G401.6 (cell line): ENCODE data around the gene MAB21L1.

Source experiments
- FAIRE-seq: peaks from 2 replicates; lab custom pipeline; 2012; peaks lifted over from hg19 to GRCh38; lab: Jason Lieb, UNC

Gene MAB21L1

GRCh38 chr13:35475960-35476943, at the start of gene MAB21L1:
Gene MAB21L1 (minus strand): TSS chr13:35476689. CDS start chr13:35476138, 551 bp downstream.
- no peak for FAIRE-seq

DNA sequence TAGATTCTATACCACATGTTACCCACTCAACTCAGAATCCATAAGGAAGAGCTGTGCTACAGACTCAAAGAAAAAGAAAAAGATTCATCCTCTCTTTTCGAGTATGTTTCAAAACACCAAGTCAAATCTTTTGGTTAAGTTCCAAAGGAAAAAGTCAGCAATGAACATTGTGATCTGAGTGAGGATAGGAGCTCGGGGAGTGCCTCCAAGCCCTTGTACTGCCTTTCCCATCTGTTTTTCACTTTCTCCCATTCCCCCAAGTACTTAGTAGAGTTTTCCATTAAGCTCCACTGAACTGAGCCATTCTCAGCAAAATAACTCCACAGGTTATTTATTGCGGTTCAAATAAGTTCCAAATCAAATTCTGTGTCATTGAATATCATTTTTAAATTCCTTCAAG, 47.7 kb upstream of the MAB21L1 start:
- no peak for FAIRE-seq

- no peak for FAIRE-seq
Measured at GRCh38 chr13:35518337-35518946, 42.0 kb upstream of the MAB21L1 start.

GRCh38 chr13:35514801-35515502, 38.5 kb upstream of the MAB21L1 start:
- no peak for FAIRE-seq

DNA sequence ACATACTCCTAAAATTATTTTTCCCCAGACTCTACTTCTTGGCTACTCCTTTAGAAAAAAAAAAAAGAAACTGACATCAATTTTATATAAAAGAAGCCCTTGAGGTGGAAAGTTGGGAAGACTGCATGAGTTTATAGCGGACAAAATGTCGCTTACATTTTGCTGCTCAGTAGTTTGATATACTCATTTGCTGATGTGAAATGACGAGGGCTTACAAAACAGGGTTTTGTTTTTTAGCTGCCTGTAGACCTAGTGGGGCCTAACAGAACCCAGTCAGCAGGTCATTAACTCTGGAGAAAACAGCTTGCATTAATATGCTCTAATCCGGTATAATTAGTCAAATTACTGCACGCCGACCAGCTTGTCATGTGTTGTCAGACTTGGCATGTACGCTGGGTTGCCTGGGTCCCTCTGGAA, 37.6 kb upstream of the MAB21L1 start:
- FAIRE-seq, result no peak

GRCh38 chr13:35512271-35512920, 35.9 kb upstream of the MAB21L1 start:
- FAIRE-seq, result no peak

GRCh38 chr13:35502456-35502855, 26.0 kb upstream of the MAB21L1 start:
- FAIRE-seq, result no peak

GRCh38 chr13:35501661-35502235, 25.3 kb upstream of the MAB21L1 start:
- no peak for FAIRE-seq

- FAIRE-seq, result no peak
Measured at GRCh38 chr13:35500144-35500543, 23.7 kb upstream of the MAB21L1 start.

- no peak for FAIRE-seq
Measured at GRCh38 chr13:35499676-35500075, 23.2 kb upstream of the MAB21L1 start.

DNA sequence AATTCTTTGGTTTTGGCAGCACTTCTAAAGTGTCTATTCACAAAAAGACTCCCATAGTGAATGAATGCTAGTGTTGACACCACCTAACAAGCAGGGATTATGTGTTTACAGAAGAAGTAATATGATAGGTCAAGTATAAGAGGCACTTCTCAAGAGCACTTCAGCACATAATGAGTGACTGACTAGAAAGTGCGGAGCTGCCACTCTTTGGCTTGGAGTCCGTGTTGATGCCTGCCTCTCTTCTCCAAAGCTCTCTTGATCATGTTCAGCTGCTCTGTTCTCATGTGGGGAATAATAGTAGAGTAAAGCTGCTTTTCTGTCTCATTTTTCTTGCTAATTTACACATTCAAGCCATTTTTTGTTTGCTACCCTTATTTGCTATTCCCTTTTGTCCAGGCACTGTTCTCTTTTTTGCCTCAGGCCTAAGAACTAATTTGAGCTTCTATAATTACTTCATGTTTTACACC, 22.7 kb upstream of the MAB21L1 start:
- FAIRE-seq, result no peak

DNA sequence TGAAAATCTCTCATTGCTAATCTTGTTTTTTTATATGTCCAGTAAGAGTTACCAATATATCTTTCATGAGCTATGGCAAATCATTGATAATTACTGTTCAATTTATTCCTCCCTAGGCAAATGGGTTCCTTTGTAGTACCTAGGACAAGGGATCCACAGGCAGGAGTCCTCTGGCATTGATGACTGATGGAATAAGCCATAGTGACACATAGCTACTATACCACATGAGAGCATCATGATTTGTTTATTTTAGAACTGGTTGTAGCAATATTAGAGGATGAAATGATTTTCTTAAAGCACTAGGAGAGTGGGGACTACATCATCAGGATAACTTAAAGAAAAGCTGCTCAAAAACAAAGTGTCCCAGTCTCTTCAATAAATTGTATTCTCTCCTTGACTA, 21.7 kb upstream of the MAB21L1 start:
- no peak for FAIRE-seq

- FAIRE-seq, result no peak
Measured at GRCh38 chr13:35496761-35497386, 20.4 kb upstream of the MAB21L1 start.

GRCh38 chr13:35496006-35496405, 19.5 kb upstream of the MAB21L1 start:
- no peak for FAIRE-seq

- FAIRE-seq, result no peak
Measured at GRCh38 chr13:35489050-35489449, 12.6 kb upstream of the MAB21L1 start.

- FAIRE-seq, result no peak
Measured at GRCh38 chr13:35485424-35485823, 8.9 kb upstream of the MAB21L1 start.

GRCh38 chr13:35484384-35484783, 7.9 kb upstream of the MAB21L1 start:
- no peak for FAIRE-seq

DNA sequence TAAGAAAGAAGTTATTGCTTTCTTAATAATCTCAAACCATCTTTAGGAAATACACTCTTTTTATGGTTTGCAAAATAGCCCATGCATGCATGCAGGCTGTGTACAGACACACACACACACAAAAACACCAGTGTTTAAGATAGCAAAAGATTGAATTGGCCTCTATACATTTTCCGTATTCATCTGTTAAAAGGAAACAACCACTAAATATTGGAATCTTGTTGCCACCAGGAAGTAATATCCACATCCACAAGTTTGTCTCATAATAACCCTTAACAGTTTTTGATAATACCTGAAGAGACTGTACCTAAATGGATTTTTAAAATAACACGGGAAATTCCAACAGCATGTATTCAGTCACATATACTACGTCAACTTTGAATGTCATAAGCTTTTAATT, 7.3 kb upstream of the MAB21L1 start:
- no peak for FAIRE-seq

- FAIRE-seq, result no peak
Measured at GRCh38 chr13:35482527-35482926, 6.0 kb upstream of the MAB21L1 start.

- FAIRE-seq, result peak; percentile 21
Measured at GRCh38 chr13:35481777-35482176, 5.3 kb upstream of the MAB21L1 start.

DNA sequence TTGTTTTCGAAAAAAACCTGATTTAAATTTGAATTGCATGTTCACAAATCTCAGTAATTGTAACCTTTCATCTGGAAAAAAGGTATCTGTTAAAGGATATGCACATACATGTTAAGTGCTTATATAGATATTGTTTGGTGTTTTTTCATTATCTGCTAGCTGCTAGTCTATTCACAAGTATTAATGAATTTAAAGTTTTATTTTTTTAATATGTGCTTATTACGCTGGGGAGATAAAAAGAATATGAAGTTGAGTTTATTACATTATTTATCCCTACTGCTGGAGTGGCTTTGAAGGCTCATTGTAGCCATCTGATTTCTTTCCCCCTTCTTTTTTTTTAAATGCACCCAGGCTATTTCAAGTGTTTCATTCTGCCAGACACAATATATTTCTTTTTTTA, 3.9 kb upstream of the MAB21L1 start:
- peak; percentile 33 for FAIRE-seq
